GM06990 (cell line): ENCODE results near the gene ANOS1.

Source experiments
- DNase-seq: peaks from one replicate; pipeline ENCODE4 v3.0.0-alpha.2; 2011; ENCODE audit not compliant: insufficient read length; ENCODE audit errors: extremely low read depth
- H3K27me3 ChIP-seq: replicated peaks from 2 replicates; pipeline ENCODE4 v1.6.0; 2011; ENCODE audit warnings: low read length; ENCODE audit not compliant: control insufficient read depth, insufficient read depth
- H3K36me3 ChIP-seq: 2 replicates; pipeline ENCODE4 v1.5.1; 2011; ENCODE audit warnings: low read length; ENCODE audit not compliant: control insufficient read depth, insufficient read depth
- H3K4me3 ChIP-seq: replicated peaks from 2 replicates; pipeline ENCODE4 v1.5.1; 2011; ENCODE audit warnings: low read depth, mild to moderate bottlenecking, control low read depth, low read length
- CTCF ChIP-seq: IDR thresholded peaks from 2 replicates; pipeline ENCODE4 v1.5.1; 2011; ENCODE audit warnings: low read length, control low read depth, mild to moderate bottlenecking, inconsistent platforms; ENCODE audit not compliant: insufficient read depth, poor library complexity, severe bottlenecking

ANOS1 gene

GRCh38 chrX:8704184-8704583, 27.8 kb downstream of the ANOS1 start:
- no peak for DNase-seq
- H3K27me3 ChIP-seq: no peaks in the 10 kb centered on the region
- no peaks in the 10 kb centered on the region for H3K36me3 ChIP-seq

GRCh38 chrX:8692871-8693270, 39.1 kb downstream of the ANOS1 start:
- no peaks in the 10 kb centered on the region for H3K27me3 ChIP-seq
- DNase-seq: no peak
- no peak overlapping the region for H3K4me3 ChIP-seq
- TF ChIP-seq CTCF: no peak
- H3K36me3 ChIP-seq: no peaks in the 10 kb centered on the region

More at GRCh38 chrX:8704184-8704583, 27.8 kb downstream of the ANOS1 start:
- no peak overlapping the region for H3K4me3 ChIP-seq
- TF ChIP-seq CTCF: no peak

GRCh38 chrX:8689473-8689872, 42.5 kb downstream of the ANOS1 start:
- Histone ChIP-seq H3K36me3 (no peaks in the 10 kb centered on the region), H3K4me3 (no peak overlapping the region), H3K27me3 (no peaks in the 10 kb centered on the region)
- TF ChIP-seq CTCF: no peak
- DNase-seq: no peak

- no peak for DNase-seq
- Histone ChIP-seq H3K36me3 (no peaks in the 10 kb centered on the region), H3K27me3 (no peaks in the 10 kb centered on the region), H3K4me3 (no peak overlapping the region)
- TF ChIP-seq CTCF: no peak
Observed at GRCh38 chrX:8688776-8689175, 43.2 kb downstream of the ANOS1 start.

- H3K4me3 ChIP-seq: no peak overlapping the region
- H3K36me3 ChIP-seq: no peaks in the 10 kb centered on the region
- no peaks in the 10 kb centered on the region for H3K27me3 ChIP-seq
- no peak for DNase-seq
- no peak for TF ChIP-seq CTCF
Observed at GRCh38 chrX:8684201-8684965, 47.6 kb downstream of the ANOS1 start.

GRCh38 chrX:8683687-8684086, 48.2 kb downstream of the ANOS1 start:
- Histone ChIP-seq H3K36me3 (no peaks in the 10 kb centered on the region), H3K4me3 (no peak overlapping the region), H3K27me3 (no peaks in the 10 kb centered on the region)
- no peak for DNase-seq
- no peak for TF ChIP-seq CTCF
